NCI-H345 treated with DMSO at 0.1 percent for 48 hours (cell line): Measurements from ENCODE around the gene CRISP1.
A peak's percentile ranks its signal among the peaks of the same experiment; 100 is the strongest.
"Not testable (repeated sequence)": the region's sequence is repeated elsewhere in the genome, so short reads cannot be mapped to it uniquely, and the experiment has no call there.

Experiments used
- DNase-seq: peaks from one replicate; lab custom pipeline; 2025; ENCODE audit not compliant: unreplicated experiment; lab: John Stamatoyannopoulos, UW

CRISP1 gene

GRCh38 chr6:49841424-49841823 is 24.9 kb downstream of the CRISP1 start:
- no peak for DNase-seq

GRCh38 chr6:49839957-49840356 is 26.4 kb downstream of the CRISP1 start:
- DNase-seq, result no peak

- no peak for DNase-seq
Observed at GRCh38 chr6:49839162-49839561, 27.2 kb downstream of the CRISP1 start.

GRCh38 chr6:49835140-49835539 is 31.2 kb downstream of the CRISP1 start:
- no peak for DNase-seq

- no peak for DNase-seq
Observed at GRCh38 chr6:49833386-49833785, 32.9 kb downstream of the CRISP1 start.

- DNase-seq, result no peak
Observed at GRCh38 chr6:49826743-49827406, 39.5 kb downstream of the CRISP1 start.

GRCh38 chr6:49815166-49815565 is 51.2 kb downstream of the CRISP1 start:
- DNase-seq, result no peak

GRCh38 chr6:49813248-49813647 is 53.1 kb downstream of the CRISP1 start:
- DNase-seq, result no peak

- DNase-seq, result peak; percentile 20
Observed at GRCh38 chr6:49806145-49806544, 60.2 kb downstream of the CRISP1 start.

- no peak for DNase-seq
Observed at GRCh38 chr6:49805246-49805645, 61.1 kb downstream of the CRISP1 start.

GRCh38 chr6:49801525-49801924 is 64.8 kb downstream of the CRISP1 start:
- DNase-seq, result no peak

- no peak for DNase-seq
Observed at GRCh38 chr6:49799090-49799489, 67.2 kb downstream of the CRISP1 start.

GRCh38 chr6:49796842-49797455 is 69.4 kb downstream of the CRISP1 start:
- not testable (repeated sequence) for DNase-seq

GRCh38 chr6:49790341-49790740 is 76.0 kb downstream of the CRISP1 start:
- DNase-seq, result no peak

GRCh38 chr6:49787176-49787575 is 79.2 kb downstream of the CRISP1 start, which contains the start of gene PGK2:
Gene PGK2, minus strand, starts transcription at chr6:49787285. Its CDS starts 98 bp downstream, at chr6:49787187.
- DNase-seq, result no peak

- no peak for DNase-seq
Observed at GRCh38 chr6:49784272-49784671, 82.1 kb downstream of the CRISP1 start.
